Mesangial cell (primary cell): ENCODE results near the gene BAIAP2L1. TPM values are rescaled to one million over a fixed set of nuclear protein-coding genes. Genes with fewer than 3 reads are reported as not detected.

Experiments
- total RNA-seq: library from RNA; depleted of rRNA; stranded (reverse); fragments of >200 nt; gene quantifications from 2 replicates; pipeline ENCODE4 v1.2.3, GENCODE V29; 2015

The BAIAP2L1 gene
- total RNA-seq: 15.2 and 19.7 TPM in 2 replicates

GRCh38 chr7:98400542-98401340 lies at the start of gene BAIAP2L1:
Gene BAIAP2L1 (minus strand): TSS chr7:98401090. CDS start chr7:98400852, 238 bp downstream.

GRCh38 chr7:98280791-98281756 lies 119.8 kb downstream of the BAIAP2L1 start, which contains the start of gene BRI3:
Gene BRI3 (plus strand): TSS chr7:98281686. CDS start chr7:98281796, 110 bp downstream.

GRCh38 chr7:98251601-98252424 lies 149.1 kb downstream of the BAIAP2L1 start, which contains the start of gene TECPR1:
Gene TECPR1 (minus strand): TSS chr7:98252232. CDS start chr7:98246146, 6,086 bp downstream.

Other genes with a start within 250 kb of the BAIAP2L1 start
- gene BHLHA15, start 189.7 kb downstream of the BAIAP2L1 start, total RNA-seq: 1.0 and 1.1 TPM in 2 replicates
- gene TECPR1, start 148.9 kb downstream of the BAIAP2L1 start, total RNA-seq: 15.3 and 33.1 TPM in 2 replicates
- 31.0 and 77.3 TPM in 2 replicates for gene BRI3, start 119.4 kb downstream of the BAIAP2L1 start, total RNA-seq
- 0.13 and 0.49 TPM in 2 replicates for gene NPTX2, start 216.2 kb upstream of the BAIAP2L1 start, total RNA-seq